ENCODE data around the gene IL3. TPM values are rescaled to one million over a fixed set of nuclear protein-coding genes. Genes with fewer than 3 reads are reported as not detected.

Gene IL3
- total and polyA plus RNA-seq, 9 of the 15 experiments (the other 6 are each of a cell fraction or from before 2014, with no cell fraction given), result not detected

- intact Hi-C loops (cut with micrococcal nuclease), result no loop called here
- H3K4me1 ChIP-seq (replicated peaks in 1 of 2; ENCODE audit: control insufficient read depth in 2 of 2, insufficient read depth in 2 of 2, low read length in 2 of 2), result peaks cover 0 to 17% of the 10 kb centered on the region in 2 experiments; a peak in 2 of 5 replicates
- POLR2A ChIA-PET, result interaction anchor here (0.6 to 0.9 kb wide), 4 partner anchors 15 to 433 kb away, joined by 3 to 5 read pairs (median 4); no protein-coding TSS in a partner anchor
These were observed 3.6 kb upstream of the IL3 start for GRCh38 chr5:132056610-132057497.

GRCh38 chr5:132057498-132058255, 2.8 kb upstream of the IL3 start:
- Histone ChIP-seq H3K4me1 (replicated peaks in 1 of 2; ENCODE audit: control insufficient read depth in 2 of 2, insufficient read depth in 2 of 2, low read length in 2 of 2) (peaks cover 0 to 17% of the 10 kb centered on the region in 2 experiments; a peak in 2 of 5 replicates), H2AFZ (ENCODE audit: low read depth, low read length) (no peak overlapping the region), H3K36me3 (ENCODE audit: control insufficient read depth, insufficient read depth, low read length) (no peaks in the 10 kb centered on the region), H3K27me3 (ENCODE audit: control insufficient read depth in 2 of 2, insufficient read depth in 2 of 2, low read length in 2 of 2) (peaks cover 3 to 16% of the 10 kb centered on the region in 2 experiments; a peak in 4 of 5 replicates), H3K9ac (ENCODE audit: insufficient read depth in 1 of 2, low read depth in 2 of 2, low read length in 2 of 2) (no peak overlapping the region), H3K27ac (ENCODE audit: extremely low read depth, low read depth, low read length) (no peak overlapping the region), H3K9me3 (replicated peaks; ENCODE audit: control insufficient read depth, insufficient read depth, low read depth, low read length) (no peaks in the 10 kb centered on the region), H3K9me1 (ENCODE audit: control insufficient read depth, insufficient read depth, low read length) (no peaks in the 10 kb centered on the region), H3K4me3 (no peak overlapping the region), H3K4me2 (ENCODE audit: insufficient read depth, low read length) (no peak overlapping the region), H3K79me2 (ENCODE audit: control insufficient read depth, insufficient read depth, low read length) (no peaks in the 10 kb centered on the region), H4K20me1 (replicated peaks; ENCODE audit: control insufficient read depth, insufficient read depth, low read length) (no peaks in the 10 kb centered on the region)
- ATAC-seq (no peak), DNase-seq (ENCODE audit: extremely low read depth in 1 of 4, low spot score in 3 of 4) (no peak), FAIRE-seq (no peak)
- intact Hi-C loops (cut with micrococcal nuclease), result no loop called here
- no TSS peak for BruUV-seq (replicated peaks)
- in situ Hi-C loops (cut with MboI), result loop anchor here (25.0 kb wide), 1 partner anchor 330 kb away; no protein-coding TSS in a partner anchor
- CTCF ChIA-PET (ENCODE audit: low intra/inter-chr PET ratio), result no interaction called here
- POLR2A ChIA-PET, result interaction anchor here (0.6 to 0.9 kb wide), 4 partner anchors 14 to 445 kb away, joined by 3 to 5 read pairs (median 4); no protein-coding TSS in a partner anchor
- 56% methylated on average over 12 of the region's 12 CpGs for WGBS (ENCODE audit: insufficient coverage, low coverage, missing lambda C conversion rate)
- TF ChIP-seq PURB (CRISPR knock-in tag; IDR thresholded peaks at IDR 0.05; ENCODE audit: low read depth) (no peak), RBM25 (IDR thresholded peaks at IDR 0.05; ENCODE audit: low read depth, low read length, severe bottlenecking) (peak; percentile 70), DPF2 (IDR thresholded peaks at IDR 0.05) (no peak), SRSF9 (IDR thresholded peaks at IDR 0.05; ENCODE audit: borderline replicate concordance, low read depth, low read length) (no peak), GABPA (tag; conservative IDR thresholded peaks at IDR 0.05; ENCODE audit: low read depth) (no peak), NR3C1 (CRISPR knock-in tag; IDR thresholded peaks at IDR 0.05) (no peak), KAT7 (CRISPR knock-in tag; IDR thresholded peaks at IDR 0.05; ENCODE audit: borderline replicate concordance) (no peak), BCOR (IDR thresholded peaks at IDR 0.05) (peak; percentile 73), FOXA1 (IDR thresholded peaks at IDR 0.05; ENCODE audit: borderline replicate concordance) (no peak), PRPF4 (IDR thresholded peaks at IDR 0.05; ENCODE audit: insufficient read depth, low read depth, low read length, poor library complexity, severe bottlenecking) (no peak), CSDE1 (IDR thresholded peaks at IDR 0.05) (no peak), ZNF134 (CRISPR knock-in tag; conservative IDR thresholded peaks at IDR 0.05) (no peak), KDM1A (IDR thresholded peaks at IDR 0.05) (peak; percentile 16 to 51; a peak in 2 of 4 replicates), ZNF699 (CRISPR knock-in tag; IDR thresholded peaks at IDR 0.05; ENCODE audit: insufficient replicate concordance) (no peak)

More at GRCh38 chr5:132056610-132057497, 3.6 kb upstream of the IL3 start:
- H2AFZ ChIP-seq (ENCODE audit: low read depth, low read length), result no peak overlapping the region
- H3K27ac ChIP-seq (ENCODE audit: extremely low read depth, low read depth, low read length), result no peak overlapping the region
- in situ Hi-C loops (cut with MboI), result loop anchor here (25.0 kb wide), 1 partner anchor 330 kb away; no protein-coding TSS in a partner anchor
- CTCF ChIA-PET (ENCODE audit: low intra/inter-chr PET ratio), result no interaction called here
- H4K20me1 ChIP-seq (replicated peaks; ENCODE audit: control insufficient read depth, insufficient read depth, low read length), result no peaks in the 10 kb centered on the region
- FAIRE-seq (no peak), DNase-seq (ENCODE audit: extremely low read depth in 1 of 4, low spot score in 3 of 4) (no peak), ATAC-seq (no peak; the same call in 2 of the 3 replicates)
- 47% methylated on average over 11 of the region's 14 CpGs for WGBS (ENCODE audit: insufficient coverage, low coverage, missing lambda C conversion rate)
- no peaks in the 10 kb centered on the region for H3K79me2 ChIP-seq (ENCODE audit: control insufficient read depth, insufficient read depth, low read length)
- peak overlapping the region in 1 of 2 experiments; percentile 46; a peak in 2 of 4 replicates for H3K9ac ChIP-seq (ENCODE audit: insufficient read depth in 1 of 2, low read depth in 2 of 2, low read length in 2 of 2)
- no peaks in the 10 kb centered on the region for H3K9me1 ChIP-seq (ENCODE audit: control insufficient read depth, insufficient read depth, low read length)
- no peaks in the 10 kb centered on the region for H3K36me3 ChIP-seq (ENCODE audit: control insufficient read depth, insufficient read depth, low read length)
- no peaks in the 10 kb centered on the region for H3K9me3 ChIP-seq (replicated peaks; ENCODE audit: control insufficient read depth, insufficient read depth, low read depth, low read length)
- BruUV-seq (replicated peaks), result no TSS peak
- TF ChIP-seq ZNF696 (CRISPR knock-in tag; conservative IDR thresholded peaks at IDR 0.05) (no peak), ESRRA (IDR thresholded peaks at IDR 0.05; ENCODE audit: borderline replicate concordance, low read depth) (peak; percentile 32; the same call in 1 of the 2 replicates)
- H3K4me3 ChIP-seq, result no peak overlapping the region
- H3K27me3 ChIP-seq (ENCODE audit: control insufficient read depth in 2 of 2, insufficient read depth in 2 of 2, low read length in 2 of 2), result peaks cover 8 to 21% of the 10 kb centered on the region in 2 experiments; a peak in 4 of 5 replicates
- H3K4me2 ChIP-seq (ENCODE audit: insufficient read depth, low read length), result no peak overlapping the region

All from K562 (cell line).